H1 (cell line): ENCODE results near the gene FHIT. TPM values are rescaled to one million over a fixed set of nuclear protein-coding genes. Genes with fewer than 3 reads are reported as not detected.

Source experiments
- CTCF ChIA-PET: fragments of 300-600 bp; sonication (Branson Sonifier 250); formaldehyde crosslinking; loops from one replicate; lab custom pipeline; 2021; ENCODE audit not compliant: partially characterized antibody; lab: Charles Lee
- POLR2A ChIA-PET: fragments of 300-600 bp; sonication (Branson Sonifier 250); formaldehyde crosslinking; loops from one replicate; lab custom pipeline; 2021; ENCODE audit warnings: inconsistent platforms; ENCODE audit not compliant: partially characterized antibody; lab: Charles Lee
- DNase-seq, 2 experiments: peaks; one replicate each; pipeline versions ENCODE4 v3.0.0 to v3.0.0-alpha.2; 2010 to 2022; ENCODE audit warnings: low spot score in 2 of 2, low read depth in 1 of 2, mixed read lengths in 1 of 2
- FAIRE-seq: peaks from 2 replicates; lab custom pipeline; 2011; peaks lifted over from hg19 to GRCh38; lab: Jason Lieb, UNC
- H2AFZ ChIP-seq: 2 replicates; pipeline ENCODE4 v1.8.1; 2012; ENCODE audit warnings: low read length, inconsistent platforms
- H2AK5ac ChIP-seq: 2 replicates; pipeline ENCODE4 v1.6.1; 2013; ENCODE audit warnings: low read depth, low read length
- H2BK120ac ChIP-seq: replicated peaks from 2 replicates; pipeline ENCODE3; 2013; ENCODE audit warnings: low read depth, low read length, inconsistent platforms
- H2BK12ac ChIP-seq: 2 replicates; pipeline ENCODE4 v1.6.1; 2013; ENCODE audit warnings: low read depth, low read length
- H2BK15ac ChIP-seq: 2 replicates; pipeline ENCODE4 v1.6.1; 2013; ENCODE audit warnings: low read length
- H2BK20ac ChIP-seq: 2 replicates; pipeline ENCODE4 v1.6.1; 2013; ENCODE audit warnings: low read length
- H2BK5ac ChIP-seq: 2 replicates; pipeline ENCODE4 v1.6.1; 2013; ENCODE audit warnings: low read depth, low read length
- H3K14ac ChIP-seq: 2 replicates; pipeline ENCODE4 v1.6.1; 2013; ENCODE audit warnings: inconsistent platforms; ENCODE audit not compliant: insufficient read length
- H3K18ac ChIP-seq: 2 replicates; pipeline ENCODE4 v1.6.1; 2013; ENCODE audit warnings: low read length; ENCODE audit errors: extremely low read depth
- H3K23ac ChIP-seq: 2 replicates; pipeline ENCODE4 v1.6.1; 2013; ENCODE audit warnings: inconsistent platforms; ENCODE audit not compliant: insufficient read length
- H3K23me2 ChIP-seq: 2 replicates; pipeline ENCODE4 v1.6.1; 2013; ENCODE audit warnings: low read depth, low read length
- H3K27ac ChIP-seq: 2 replicates; pipeline ENCODE4 v1.6.1; 2011; ENCODE audit warnings: low read depth, low read length, inconsistent platforms
- H3K27me3 ChIP-seq, 4 experiments: replicated peaks in 1 of 4; 1 replicate in 1 of 4; 2 replicates in 3 of 4; pipeline versions ENCODE4 v1.6.1 to v1.8.1; 2011 to 2013; ENCODE audit warnings: low read length in 3 of 4, mild to moderate bottlenecking in 3 of 4, inconsistent platforms in 2 of 4, mixed read lengths in 2 of 4, moderate library complexity in 1 of 4; ENCODE audit not compliant: control insufficient read depth in 3 of 4, insufficient read depth in 3 of 4; ENCODE audit errors: extremely low read depth in 1 of 4
- H3K36me3 ChIP-seq, 4 experiments: 2 replicates each; pipeline versions ENCODE4 v1.6.1 to v1.8.1; 2011 to 2013; ENCODE audit warnings: mild to moderate bottlenecking in 4 of 4, low read length in 3 of 4, moderate library complexity in 2 of 4, control low read depth in 1 of 4, inconsistent platforms in 1 of 4; ENCODE audit not compliant: insufficient read depth in 4 of 4, control insufficient read depth in 2 of 4
- H3K4ac ChIP-seq: replicated peaks from 2 replicates; pipeline ENCODE3; 2013; ENCODE audit warnings: low read length, low read depth, mixed read lengths, inconsistent platforms; ENCODE audit not compliant: insufficient read length
- H3K4me1 ChIP-seq, 4 experiments: replicated peaks in 1 of 4; 1 replicate in 1 of 4; 2 replicates in 3 of 4; pipeline versions ENCODE4 v1.6.1 to v1.8.1; 2011 to 2013; ENCODE audit warnings: low read length in 3 of 4, inconsistent platforms in 2 of 4, mixed read lengths in 1 of 4; ENCODE audit not compliant: insufficient read depth in 4 of 4, control insufficient read depth in 3 of 4
- H3K4me2 ChIP-seq, 2 experiments: 2 replicates each; pipeline versions ENCODE4 v1.6.1 to v1.8.1; 2011 to 2013; ENCODE audit warnings: low read depth in 2 of 2, low read length in 2 of 2, control low read depth in 1 of 2, inconsistent platforms in 1 of 2, mild to moderate bottlenecking in 1 of 2; ENCODE audit not compliant: insufficient read depth in 1 of 2
- H3K4me3 ChIP-seq, 4 experiments: fragments of 200-600, 300-600 bp in 1 of 4; sonication (generic), shearing (Covaris generic), sonication (Bioruptor Twin) in 1 of 4; 2 replicates each; pipeline versions ENCODE4 v1.5.1 to v1.8.1; 2011 to 2016; ENCODE audit warnings: low read length in 4 of 4, low read depth in 3 of 4, control low read depth in 2 of 4, inconsistent platforms in 2 of 4, mild to moderate bottlenecking in 2 of 4, mixed read lengths in 1 of 4, moderate library complexity in 1 of 4; ENCODE audit not compliant: insufficient read depth in 2 of 4; ENCODE audit errors: extremely low read depth in 1 of 4
- H3K56ac ChIP-seq: replicated peaks from 2 replicates; pipeline ENCODE3; 2013; ENCODE audit warnings: low read depth, mild to moderate bottlenecking, mixed read lengths, low read length, inconsistent platforms; ENCODE audit not compliant: insufficient read length
- H3K79me1 ChIP-seq: 2 replicates; pipeline ENCODE4 v1.6.1; 2013; ENCODE audit warnings: low read depth, low read length, control low read depth
- H3K79me2 ChIP-seq, 2 experiments: 2 replicates each; pipeline versions ENCODE4 v1.6.1 to v1.8.1; 2012 to 2013; ENCODE audit warnings: low read length in 2 of 2, mild to moderate bottlenecking in 2 of 2, inconsistent platforms in 1 of 2; ENCODE audit not compliant: insufficient read depth in 2 of 2, control insufficient read depth in 1 of 2
- H3K9ac ChIP-seq, 4 experiments: replicated peaks in 1 of 4; 1 replicate in 1 of 4; 2 replicates in 3 of 4; pipeline versions ENCODE4 v1.6.1 to v1.8.1; 2011 to 2013; ENCODE audit warnings: low read depth in 3 of 4, low read length in 3 of 4, control low read depth in 2 of 4, mild to moderate bottlenecking in 2 of 4, moderate library complexity in 2 of 4, inconsistent platforms in 1 of 4; ENCODE audit errors: extremely low read depth in 1 of 4
- H3K9me3 ChIP-seq, 2 experiments: 2 replicates each; pipeline versions ENCODE4 v1.6.1 to v1.8.1; 2012 to 2013; ENCODE audit warnings: mild to moderate bottlenecking in 2 of 2, moderate library complexity in 2 of 2, control low read depth in 1 of 2, inconsistent platforms in 1 of 2, low read depth in 1 of 2, low read length in 1 of 2, mixed read lengths in 1 of 2; ENCODE audit not compliant: insufficient read depth in 2 of 2
- H4K20me1 ChIP-seq, 2 experiments: replicated peaks in 1 of 2; 2 replicates each; pipeline versions ENCODE3 to v1.8.1; 2011 to 2013; ENCODE audit warnings: inconsistent platforms in 2 of 2, low read length in 2 of 2, mild to moderate bottlenecking in 1 of 2; ENCODE audit not compliant: insufficient read depth in 2 of 2, control insufficient read depth in 1 of 2
- H4K5ac ChIP-seq: 2 replicates; pipeline ENCODE4 v1.6.1; 2013; ENCODE audit warnings: low read length, low read depth, mixed read lengths, inconsistent platforms; ENCODE audit not compliant: insufficient read length
- H4K8ac ChIP-seq: 2 replicates; pipeline ENCODE4 v1.8.0; 2013; ENCODE audit warnings: mild to moderate bottlenecking, moderate library complexity, low read length, inconsistent platforms; ENCODE audit not compliant: insufficient read depth; ENCODE audit errors: extremely low read depth
- H4K91ac ChIP-seq: replicated peaks from 2 replicates; pipeline ENCODE3; 2013; ENCODE audit warnings: low read length, mixed read lengths, inconsistent platforms; ENCODE audit not compliant: insufficient read length
- POLR2AphosphoS5 ChIP-seq: IDR thresholded peaks from 2 replicates; pipeline ENCODE4 v1.6.1; 2011; ENCODE audit warnings: low read depth, low read length
- SIX5 ChIP-seq: IDR thresholded peaks from 2 replicates; pipeline ENCODE4 v1.6.1; 2011; ENCODE audit warnings: mild to moderate bottlenecking, low read depth, low read length
- WGBS, 2 experiments: shearing (Covaris generic) in 1 of 2; methylation state at CpG; one replicate each; pipeline versions ENCODE4 v1.1.6 to v1.1.7; 2013 to 2015; ENCODE audit warnings: low lambda C conversion rate in 2 of 2, mixed read lengths in 2 of 2, inconsistent platforms in 1 of 2, low coverage in 1 of 2, missing lambda C conversion rate in 1 of 2; ENCODE audit not compliant: insufficient replicate concordance in 2 of 2, insufficient coverage in 1 of 2, insufficient read length in 1 of 2; ENCODE audit errors: extremely low coverage in 1 of 2, missing lambda C conversion rate in 1 of 2; 5-methylcytosine and 5-hydroxymethylcytosine counted together
- polyA plus RNA-seq, 7 experiments: library from polyadenylated mRNA; depleted of rRNA in 3 of 7; stranded (reverse) in 5 of 7; unstranded in 2 of 7; fragments of >200 nt in 5 of 7; fragments of 200-250 nt in 2 of 7; gene quantifications; 1 replicate in 5 of 7; 2 replicates in 1 of 7; 4 replicates in 1 of 7; pipeline versions ENCODE4 v1.2.1 to v1.2.3, GENCODE V29; 2011 to 2013; ENCODE audit warnings: missing spikeins in 2 of 7, mixed read lengths in 2 of 7
- total RNA-seq: library from RNA; stranded (reverse); fragmentation: NEBNext Ultra II Directional; extraction: Animal tissue kit (Norgen Biotek cat#: 25700); gene quantifications from 2 replicates; pipeline ENCODE4 v1.2.1, GENCODE V29; 2021

The FHIT gene
- total and polyA plus RNA-seq, 2 of the 8 experiments (the other 6 are each of a cell fraction or from before 2014, with no cell fraction given): 1.2 to 3.2 TPM

DNA sequence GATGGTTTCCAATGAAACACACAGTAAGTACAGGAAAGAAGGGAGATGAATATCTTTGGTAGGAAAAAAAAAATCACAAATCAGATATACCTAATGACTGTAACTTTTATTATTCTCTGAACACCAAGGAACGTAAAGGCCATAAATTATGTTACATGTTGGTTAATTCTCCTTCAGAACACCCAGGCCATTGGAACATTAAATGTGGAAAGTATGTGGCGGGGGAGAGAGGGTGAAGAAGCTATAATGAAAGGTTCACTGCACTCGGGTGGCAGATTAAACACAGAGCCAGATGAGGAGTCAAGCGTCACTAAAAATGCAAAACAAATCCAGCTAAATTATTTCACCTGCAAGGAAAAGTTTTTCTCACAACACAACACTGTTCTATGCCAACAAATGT, 193.8 kb downstream of the FHIT start:
- Histone ChIP-seq H2BK15ac (no peak overlapping the region), H3K4me2 (no peak overlapping the region), H4K5ac (no peak overlapping the region), H4K8ac (no peak overlapping the region), H2AK5ac (no peak overlapping the region), H3K9ac (no peak overlapping the region), H2AFZ (no peak overlapping the region), H3K36me3 (no peaks in the 10 kb centered on the region), H2BK20ac (no peak overlapping the region), H3K4ac (no peak overlapping the region), H3K14ac (no peak overlapping the region), H3K18ac (no peak overlapping the region), H3K23ac (no peak overlapping the region), H3K79me1 (no peaks in the 10 kb centered on the region), H2BK120ac (no peak overlapping the region), H3K79me2 (no peaks in the 10 kb centered on the region), H2BK5ac (no peak overlapping the region), H2BK12ac (no peak overlapping the region), H3K4me1 (no peaks in the 10 kb centered on the region), H4K91ac (no peak overlapping the region), H3K27ac (no peak overlapping the region), H3K4me3 (no peak overlapping the region), H3K23me2 (no peaks in the 10 kb centered on the region), H3K27me3 (peaks cover 0 to 3% (median 0%) of the 10 kb centered on the region in 4 experiments; a peak in 1 of 7 replicates), H4K20me1 (no peaks in the 10 kb centered on the region), H3K9me3 (no peaks in the 10 kb centered on the region; a peak in 1 of 4 replicates), H3K56ac (no peak overlapping the region)
- DNase-seq: no peak
- ChIA-PET CTCF (interaction anchor here (1.2 kb wide), 1 partner anchor 109 kb away, joined by 3 read pairs; no protein-coding TSS in a partner anchor), POLR2A (no interaction called here)
- no peak for FAIRE-seq
- TF ChIP-seq POLR2AphosphoS5 (no peak), SIX5 (no peak)
- 82% methylated on average over 4 of the region's 4 CpGs; no CpG with 5 or more reads in 1 of the 2 experiments for WGBS, 2 experiments
